GM21423 (cell line): ENCODE measurements around the gene KXD1.
"Not testable (repeated sequence)": the region's sequence is repeated elsewhere in the genome, so short reads cannot be mapped to it uniquely, and the experiment has no call there.

Experiments used
- ATAC-seq: cut with Tn5 transposase; IDR thresholded peaks from one replicate; pipeline ENCODE4 v1.9.1; 2021; ENCODE audit warnings: mild to moderate bottlenecking, moderate library complexity; ENCODE audit not compliant: unreplicated experiment

Gene KXD1

GRCh38 chr19:18576383-18576782, 18.7 kb downstream of the KXD1 start:
- no peak for ATAC-seq

DNA sequence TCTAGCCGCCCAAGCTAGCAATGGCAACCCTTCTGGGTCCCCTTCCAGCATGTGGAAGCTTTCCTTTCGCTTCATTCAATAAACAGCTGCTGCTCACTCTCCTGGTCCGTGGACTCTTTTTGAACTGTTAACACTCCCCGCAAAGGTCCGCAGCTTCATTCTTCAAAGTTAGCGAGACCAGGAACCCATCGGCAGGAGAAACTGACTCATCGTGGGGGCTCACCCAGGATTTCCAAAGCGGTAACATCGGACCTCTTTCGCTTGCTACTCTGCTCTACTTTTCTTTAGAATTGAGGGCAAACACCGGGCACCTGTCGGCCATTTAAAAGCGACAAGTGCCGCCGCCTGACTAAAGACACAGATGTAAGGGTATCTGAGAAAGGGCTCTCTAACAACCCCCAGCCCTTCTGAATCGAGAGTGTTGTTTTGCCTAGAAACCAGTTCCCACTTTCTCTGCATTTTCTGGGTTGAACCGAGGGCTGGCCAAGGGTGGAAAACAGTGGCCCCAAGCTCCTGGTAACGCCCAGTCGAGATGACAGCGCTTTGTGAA, 19.8 kb downstream of the KXD1 start:
- no peak for ATAC-seq

- no peak for ATAC-seq
These were observed 22.6 kb downstream of the KXD1 start for GRCh38 chr19:18580311-18580710.

- ATAC-seq, result no peak
These were observed 28.6 kb downstream of the KXD1 start for GRCh38 chr19:18586306-18586705.

- ATAC-seq, result no peak
These were observed 29.9 kb downstream of the KXD1 start for GRCh38 chr19:18587561-18587960.

DNA sequence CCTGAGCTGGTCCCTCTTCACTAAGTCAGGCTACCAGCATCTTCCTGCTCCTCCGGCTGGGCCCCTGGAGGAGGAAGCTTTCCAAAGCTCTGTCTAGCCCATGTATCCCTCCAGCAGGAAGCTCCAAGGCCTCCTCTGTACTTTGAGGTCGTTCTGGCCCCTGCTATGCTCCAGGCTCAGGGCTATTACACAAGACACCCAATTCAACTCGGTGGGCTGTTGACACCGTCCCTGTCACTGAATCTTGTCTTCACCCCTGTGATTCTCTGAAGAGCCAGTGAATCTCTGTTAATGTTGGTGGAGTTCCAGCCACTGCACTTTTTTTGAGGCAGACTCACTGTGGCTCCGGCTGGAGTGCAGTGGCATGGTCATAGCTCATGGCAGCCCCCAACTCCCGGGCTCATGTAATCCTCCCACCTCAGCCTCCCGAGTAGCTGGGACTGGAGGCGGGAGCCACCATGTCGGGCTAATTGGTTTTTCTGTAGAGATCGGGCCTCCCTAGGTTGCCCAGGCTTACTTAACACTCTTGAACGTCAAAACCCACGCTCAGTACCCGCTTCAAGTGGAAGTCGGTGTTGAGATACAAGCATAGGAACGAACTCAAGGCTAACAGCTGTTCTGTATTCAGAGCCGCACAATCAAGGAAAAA, 30.4 kb downstream of the KXD1 start:
- ATAC-seq, result no peak

DNA sequence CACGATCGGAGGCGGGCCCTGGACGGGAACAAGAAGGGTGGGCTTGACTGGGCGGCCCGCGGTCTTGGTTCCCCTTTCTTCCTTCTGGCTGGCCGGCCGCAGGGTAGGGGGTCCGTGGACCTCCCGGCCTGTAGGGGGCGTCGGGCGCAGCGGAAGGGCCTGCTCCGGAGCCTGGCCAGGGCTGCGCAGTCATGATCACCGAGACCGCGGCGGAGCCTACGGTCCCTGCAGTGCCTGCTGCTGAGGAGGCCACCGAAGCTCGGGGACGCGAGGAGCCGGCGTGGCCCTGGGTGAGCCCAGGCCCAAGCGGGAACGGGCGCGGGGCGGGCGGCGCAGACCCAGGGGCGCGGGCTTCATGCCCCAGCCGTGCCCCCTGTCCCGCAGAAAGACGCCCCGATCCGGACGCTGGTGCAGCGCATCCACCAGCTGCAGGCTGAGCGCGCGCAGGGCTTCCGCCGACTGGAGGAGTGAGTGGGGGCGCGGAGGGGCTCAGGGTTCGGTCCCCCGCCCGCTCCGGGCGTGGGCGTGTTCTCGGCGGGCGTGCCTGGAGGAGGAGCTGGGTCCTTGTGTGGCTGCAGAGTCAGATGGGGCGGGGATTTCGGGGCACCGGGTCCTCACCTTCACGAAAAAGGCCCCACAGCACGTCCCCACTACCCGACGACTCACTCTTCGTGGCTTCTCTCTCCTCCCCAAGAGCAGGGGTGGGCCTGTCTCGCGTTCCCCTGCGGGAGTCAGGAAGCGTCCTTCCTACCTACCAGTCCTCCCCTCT, 31.1 kb downstream of the KXD1 start, which contains the start of gene REX1BD:
REX1BD (plus strand) TSS at position 188 of the 769 bp plus-strand sequence; CDS start at position 192, 4 bp downstream.
- peak; percentile 55 for ATAC-seq

GRCh38 chr19:18589380-18590272, 32.0 kb downstream of the KXD1 start:
- peak; percentile 34 for ATAC-seq

DNA sequence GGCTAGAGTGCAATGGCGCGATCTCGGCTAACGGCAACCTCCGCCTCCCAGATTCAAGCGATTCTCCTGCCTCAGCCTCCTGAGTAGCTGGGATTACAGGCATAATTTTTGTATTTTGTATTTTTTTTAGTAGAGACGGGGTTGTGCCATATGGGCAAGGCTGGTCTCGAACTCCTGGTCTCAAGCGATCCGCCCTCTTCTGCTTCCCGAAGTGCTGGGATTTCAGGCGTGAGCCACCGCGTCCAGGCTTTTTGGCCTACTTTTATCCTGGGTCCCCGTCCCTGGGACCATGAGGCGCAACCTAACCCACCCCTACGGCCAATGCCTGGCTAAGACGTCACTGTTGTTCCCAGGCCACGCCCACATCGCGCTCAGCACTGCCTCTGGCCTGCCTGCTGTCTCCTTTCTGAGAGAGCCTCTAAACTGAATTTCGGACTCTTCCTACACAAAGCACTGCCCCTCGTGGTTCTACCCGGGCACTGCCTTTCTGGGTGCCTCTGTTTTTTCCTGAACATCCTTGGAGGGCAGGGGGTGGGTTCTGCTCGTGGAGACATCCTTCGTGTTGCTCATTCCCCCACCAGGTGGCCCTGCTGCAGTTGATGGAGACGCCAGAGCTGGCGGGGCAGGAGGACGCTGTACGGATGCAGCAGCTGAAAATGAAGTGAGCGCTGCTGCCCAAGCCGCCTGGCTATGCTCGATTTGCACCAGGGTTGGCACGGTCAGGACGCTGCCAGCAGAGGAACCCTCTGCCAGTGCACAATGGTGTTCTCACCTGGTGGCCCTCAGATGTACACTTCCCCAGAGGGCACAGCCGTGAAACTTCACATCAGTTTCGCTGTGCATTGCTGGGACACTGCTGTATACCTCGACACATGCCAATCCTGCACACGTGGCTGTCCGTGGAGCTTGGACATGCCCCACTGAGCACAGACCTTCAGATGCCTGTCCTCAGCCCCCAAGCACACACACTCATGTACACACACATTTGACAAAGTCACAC, 32.9 kb downstream of the KXD1 start:
- ATAC-seq, result no peak

DNA sequence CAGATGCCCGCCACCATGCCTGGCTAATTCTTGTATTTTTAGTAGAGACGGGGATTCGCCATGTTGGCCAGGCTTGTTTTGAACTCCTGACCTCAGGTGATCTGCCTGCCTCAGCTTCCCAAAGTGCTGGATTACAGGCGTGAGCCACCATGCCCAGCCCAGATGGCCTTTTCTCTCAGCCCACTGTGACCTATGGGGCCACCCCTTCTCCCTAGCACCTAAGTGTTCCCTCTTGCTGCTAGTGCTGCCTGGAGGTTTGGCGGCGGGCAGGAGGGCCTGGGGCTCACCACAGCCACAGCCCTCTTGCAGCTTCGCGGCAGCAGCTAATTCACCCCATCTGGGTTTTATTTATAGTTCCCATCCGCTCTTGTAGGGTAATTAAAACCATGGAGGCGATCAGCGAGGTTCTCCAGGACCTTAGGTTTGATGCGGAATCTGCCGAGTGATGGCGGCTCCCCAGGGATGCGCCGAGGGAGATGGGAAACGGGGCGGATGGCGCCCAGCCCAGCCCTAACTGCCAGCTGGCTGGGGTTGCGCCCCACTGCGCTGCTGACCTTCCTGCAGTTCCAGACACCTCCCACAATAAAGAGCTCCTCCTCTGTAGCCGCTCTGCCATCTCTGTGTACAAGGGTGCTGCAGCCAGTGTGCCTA, 34.2 kb downstream of the KXD1 start:
- ATAC-seq, result no peak

GRCh38 chr19:18592732-18593131, 35.1 kb downstream of the KXD1 start:
- not testable (repeated sequence) for ATAC-seq

DNA sequence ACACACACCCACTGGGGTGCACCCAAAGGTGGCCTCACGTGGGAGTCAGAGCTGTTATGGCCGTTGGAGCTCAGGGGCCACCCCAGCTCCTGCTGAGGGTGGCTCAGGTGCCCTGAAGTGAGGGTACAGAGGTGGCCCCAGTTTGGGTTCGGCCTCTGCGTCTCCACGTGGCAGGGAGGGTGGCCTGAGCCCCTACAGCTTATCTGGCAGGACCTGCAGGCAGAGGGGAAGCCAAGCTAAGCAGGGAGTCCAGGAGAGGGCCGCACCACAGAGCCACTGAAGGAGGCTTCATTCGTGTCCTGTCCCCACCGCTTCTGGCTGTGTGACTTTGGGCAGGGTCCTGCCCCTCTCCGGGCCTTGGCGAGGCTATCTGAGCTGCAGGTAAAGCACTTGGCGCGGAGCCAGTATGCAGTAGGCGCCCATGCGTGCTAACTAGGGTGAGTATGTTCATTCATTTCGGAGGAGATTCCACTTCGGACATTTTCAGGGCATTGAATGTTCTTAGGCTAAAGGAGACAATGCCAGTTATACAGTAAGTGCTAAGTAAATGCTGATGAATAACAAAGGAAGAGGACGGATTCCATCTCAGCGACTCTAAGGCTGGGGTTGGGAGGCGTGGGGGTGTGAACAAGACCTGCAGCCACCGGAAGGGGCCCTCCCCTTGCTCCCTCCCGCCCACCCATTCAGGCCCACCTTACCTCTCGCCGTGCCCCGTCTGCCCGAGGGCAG, 35.9 kb downstream of the KXD1 start:
- ATAC-seq, result no peak

DNA sequence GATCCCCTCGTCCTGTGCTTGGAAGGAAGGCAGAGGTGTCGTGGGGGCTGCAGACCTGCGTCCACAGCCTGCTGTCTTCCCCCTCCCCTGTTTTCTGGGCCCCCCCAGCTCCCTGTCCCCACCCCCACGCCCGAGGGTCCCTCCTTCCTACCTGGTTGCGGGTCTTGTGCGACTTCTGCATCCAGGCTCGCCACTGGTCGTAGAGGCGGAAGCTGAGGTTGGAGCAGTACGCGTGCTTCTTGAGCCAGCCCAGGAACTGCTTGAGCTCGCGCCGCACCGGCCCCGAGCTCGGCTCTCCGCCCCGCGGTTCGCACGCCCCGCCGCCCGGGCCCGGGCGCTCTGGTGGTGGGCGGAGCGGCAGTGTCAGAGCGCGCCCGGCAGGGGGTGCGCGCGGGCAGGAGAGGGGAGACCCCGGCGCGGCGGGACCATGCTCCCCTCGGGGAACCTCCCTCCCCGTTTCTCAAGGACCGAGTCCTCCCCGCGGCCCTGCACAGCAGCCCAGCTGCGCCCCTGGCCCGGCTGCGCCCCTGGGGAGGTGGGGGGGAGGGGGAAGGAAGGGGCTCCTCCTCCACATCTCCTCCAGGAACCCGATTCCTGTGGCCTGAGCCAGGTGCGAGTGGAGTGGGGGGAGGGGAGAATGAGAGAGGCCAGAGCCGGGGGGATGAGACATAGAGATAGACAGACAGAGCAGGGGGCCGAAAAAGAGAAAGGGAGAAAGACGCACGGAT, 36.6 kb downstream of the KXD1 start:
- ATAC-seq, result peak; percentile 50

- no peak for ATAC-seq
These were observed 37.2 kb downstream of the KXD1 start for GRCh38 chr19:18594824-18595373.

DNA sequence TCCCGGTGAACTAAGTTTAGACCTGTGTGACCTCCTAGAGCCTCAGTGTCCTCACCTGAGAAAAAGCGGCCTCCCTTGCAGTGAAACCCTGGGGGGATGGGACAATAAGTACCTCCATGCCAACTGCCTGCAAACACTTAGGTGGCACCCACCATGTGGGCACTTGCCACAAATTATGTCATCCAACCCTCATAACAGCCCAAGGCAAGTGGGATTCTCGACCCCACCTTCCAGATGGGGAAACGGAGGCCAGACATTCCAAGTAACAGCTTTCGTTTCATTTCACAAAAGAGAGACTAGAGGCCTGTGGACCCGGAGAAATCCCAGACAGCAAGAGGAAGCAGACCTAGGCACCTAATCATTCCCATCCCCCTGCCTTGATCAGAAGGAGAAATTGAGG, 37.8 kb downstream of the KXD1 start:
- no peak for ATAC-seq

- no peak for ATAC-seq
These were observed 39.1 kb downstream of the KXD1 start for GRCh38 chr19:18596752-18597157.

- ATAC-seq, result no peak
These were observed 40.4 kb downstream of the KXD1 start for GRCh38 chr19:18597809-18598660.
